Esophagus (tissue), 2 donors: Measurements from ENCODE around the gene FADS1. TPM values are rescaled to one million over a fixed set of nuclear protein-coding genes. Genes with fewer than 3 reads are reported as not detected.

Source experiments
- H3K27ac ChIP-seq, 2 donors: one replicate each; pipeline ENCODE4 v1.5.1; 2013; ENCODE audit warnings: low read depth in 2 of 2, mild to moderate bottlenecking in 2 of 2, inconsistent platforms in 1 of 2, low read length in 1 of 2, moderate library complexity in 1 of 2
- H3K27me3 ChIP-seq, 2 donors: one replicate each; pipeline ENCODE4 v1.6.1; 2013; ENCODE audit warnings: low read length in 2 of 2, control low read depth in 1 of 2, mild to moderate bottlenecking in 1 of 2; ENCODE audit not compliant: insufficient read depth in 2 of 2, control insufficient read depth in 1 of 2
- H3K36me3 ChIP-seq, 2 donors: one replicate each; pipeline ENCODE4 v1.6.1; 2013; ENCODE audit warnings: low read length in 1 of 2; ENCODE audit not compliant: control insufficient read depth in 2 of 2, insufficient read depth in 2 of 2
- H3K4me1 ChIP-seq, 2 donors: one replicate each; pipeline ENCODE4 v1.6.1; 2013; ENCODE audit warnings: low read length in 1 of 2; ENCODE audit not compliant: control insufficient read depth in 2 of 2, insufficient read depth in 2 of 2
- H3K4me3 ChIP-seq, 2 donors: one replicate each; pipeline ENCODE4 v1.5.1; 2013; ENCODE audit warnings: low read length in 2 of 2, mild to moderate bottlenecking in 2 of 2, low read depth in 1 of 2, moderate library complexity in 1 of 2
- H3K9me3 ChIP-seq, 2 donors: one replicate each; pipeline ENCODE4 v1.6.1; 2013; ENCODE audit warnings: mild to moderate bottlenecking in 2 of 2, low read depth in 1 of 2, low read length in 1 of 2, moderate library complexity in 1 of 2; ENCODE audit not compliant: control insufficient read depth in 2 of 2, insufficient read depth in 1 of 2
- WGBS, 2 donors: extraction: QIAGEN DNeasy Blood & Tissue Kit; methylation state at CpG; one replicate each; pipeline ENCODE4 v1.1.7; 2013; 5-methylcytosine and 5-hydroxymethylcytosine counted together
- polyA plus RNA-seq, 2 donors: library from polyadenylated mRNA; stranded (reverse); fragments of 200-250 nt; gene quantifications; one replicate each; pipeline ENCODE4 v1.2.3, GENCODE V29; 2013
- donor health status: healthy with polysubstance abuse.
- donor health status: Bipolar disorder and iron deficiency.

The FADS1 gene
- polyA plus RNA-seq, 2 donors: 1.1 to 1.6 TPM

- H3K27ac ChIP-seq: no peak overlapping the region
- WGBS, 2 donors: 44 to 75% methylated on average over 9 of the region's 9 CpGs
These were observed 60.2 kb downstream of the FADS1 start for GRCh38 chr11:61756452-61757212.

GRCh38 chr11:61756147-61756451 is 60.7 kb downstream of the FADS1 start:
- Histone ChIP-seq H3K4me1 (peaks cover 0 to 19% of the 10 kb centered on the region in 2 donors), H3K9me3 (no peaks in the 10 kb centered on the region), H3K4me3 (no peak overlapping the region), H3K27me3 (no peaks in the 10 kb centered on the region), H3K27ac (no peak overlapping the region), H3K36me3 (no peaks in the 10 kb centered on the region)
- 44 to 77% methylated on average over 4 of the region's 4 CpGs for WGBS, 2 donors

More at GRCh38 chr11:61756452-61757212, 60.2 kb downstream of the FADS1 start:
- H3K4me1 ChIP-seq: peaks cover 0 to 19% of the 10 kb centered on the region in 2 donors
- no peaks in the 10 kb centered on the region for H3K9me3 ChIP-seq
- H3K36me3 ChIP-seq: no peaks in the 10 kb centered on the region
- H3K4me3 ChIP-seq: no peak overlapping the region
- no peaks in the 10 kb centered on the region for H3K27me3 ChIP-seq

- Histone ChIP-seq H3K4me3 (no peak overlapping the region), H3K27me3 (no peaks in the 10 kb centered on the region), H3K9me3 (no peaks in the 10 kb centered on the region), H3K36me3 (no peaks in the 10 kb centered on the region), H3K4me1 (peaks cover 0 to 19% of the 10 kb centered on the region in 2 donors), H3K27ac (no peak overlapping the region)
- 77 to 91% methylated on average over 29 to 31 of the region's 31 CpGs for WGBS, 2 donors
These were observed 62.0 kb downstream of the FADS1 start for GRCh38 chr11:61754534-61755482.

- Histone ChIP-seq H3K27ac (no peak overlapping the region), H3K4me1 (peaks cover 0 to 19% of the 10 kb centered on the region in 2 donors), H3K9me3 (no peaks in the 10 kb centered on the region), H3K36me3 (no peaks in the 10 kb centered on the region), H3K4me3 (no peak overlapping the region), H3K27me3 (no peaks in the 10 kb centered on the region)
- WGBS, 2 donors: 82 to 89% methylated on average over 5 of the region's 5 CpGs
These were observed 63.1 kb downstream of the FADS1 start for GRCh38 chr11:61753672-61754071.

- Histone ChIP-seq H3K4me1 (peaks cover 0 to 17% of the 10 kb centered on the region in 2 donors), H3K27ac (no peak overlapping the region), H3K27me3 (no peaks in the 10 kb centered on the region), H3K36me3 (no peaks in the 10 kb centered on the region), H3K4me3 (peak overlapping the region; percentile 35 to 38), H3K9me3 (no peaks in the 10 kb centered on the region)
- WGBS, 2 donors: 33 to 41% methylated on average over 17 of the region's 17 CpGs
These were observed 63.8 kb downstream of the FADS1 start for GRCh38 chr11:61752925-61753521.

- WGBS, 2 donors: 1 to 2% methylated on average over 68 to 93 of the region's 93 CpGs
These were observed 64.5 kb downstream of the FADS1 start, which contains the start of gene MYRF for GRCh38 chr11:61752117-61752924. MYRF (plus strand) TSS chr11:61752636; CDS start chr11:61752745, 109 bp downstream.

GRCh38 chr11:61751384-61751783 is 65.4 kb downstream of the FADS1 start:
- Histone ChIP-seq H3K27ac (no peak overlapping the region), H3K36me3 (no peaks in the 10 kb centered on the region), H3K4me3 (no peak overlapping the region), H3K4me1 (peaks cover 2 to 15% of the 10 kb centered on the region in 2 donors), H3K9me3 (no peaks in the 10 kb centered on the region), H3K27me3 (no peaks in the 10 kb centered on the region)
- 78 to 85% methylated on average over 14 of the region's 14 CpGs for WGBS, 2 donors

More at GRCh38 chr11:61752117-61752924, 64.5 kb downstream of the FADS1 start, which contains the start of gene MYRF:
- H3K4me1 ChIP-seq: peaks cover 2 to 20% of the 10 kb centered on the region in 2 donors
- no peaks in the 10 kb centered on the region for H3K27me3 ChIP-seq
- no peaks in the 10 kb centered on the region for H3K9me3 ChIP-seq
- no peak within 1 kb of the TSS for H3K27ac ChIP-seq
- peak within 1 kb of the TSS; percentile 35 to 38 for H3K4me3 ChIP-seq
- no peaks in the 10 kb centered on the region for H3K36me3 ChIP-seq

GRCh38 chr11:61750631-61751273 is 66.1 kb downstream of the FADS1 start:
- Histone ChIP-seq H3K4me1 (peaks cover 2 to 16% of the 10 kb centered on the region in 2 donors), H3K9me3 (no peaks in the 10 kb centered on the region), H3K27ac (no peak overlapping the region), H3K27me3 (no peaks in the 10 kb centered on the region), H3K36me3 (no peaks in the 10 kb centered on the region), H3K4me3 (no peak overlapping the region)
- 95 to 98% methylated on average over 5 of the region's 5 CpGs for WGBS, 2 donors
